H1 (cell line): ENCODE results near the gene EHBP1. TPM values are rescaled to one million over a fixed set of nuclear protein-coding genes. Genes with fewer than 3 reads are reported as not detected.

Experiments used
- RAD21 ChIP-seq, 2 experiments: IDR thresholded peaks in 1 of 2; conservative IDR thresholded peaks in 1 of 2; 2 replicates each; pipeline ENCODE4 v1.6.1; 2011; ENCODE audit warnings: low read depth in 2 of 2, low read length in 2 of 2, improper control_type of control experiment in 1 of 2, inconsistent platforms in 1 of 2, mild to moderate bottlenecking in 1 of 2, moderate library complexity in 1 of 2
- SUZ12 ChIP-seq: fragments of 200-600 bp; sonication (generic); IDR thresholded peaks from 2 replicates; pipeline ENCODE4 v1.6.1; 2012; ENCODE audit warnings: mild to moderate bottlenecking, inconsistent platforms, low read length, moderate library complexity, mixed read lengths
- TEAD4 ChIP-seq: IDR thresholded peaks from 2 replicates; pipeline ENCODE4 v1.6.1; 2012; ENCODE audit warnings: low read depth, low read length, inconsistent platforms, mixed read lengths
- polyA plus RNA-seq, 7 experiments: library from polyadenylated mRNA; depleted of rRNA in 3 of 7; stranded (reverse) in 5 of 7; unstranded in 2 of 7; fragments of >200 nt in 5 of 7; fragments of 200-250 nt in 2 of 7; gene quantifications; 1 replicate in 5 of 7; 2 replicates in 1 of 7; 4 replicates in 1 of 7; pipeline versions ENCODE4 v1.2.1 to v1.2.3, GENCODE V29; 2011 to 2013; ENCODE audit warnings: missing spikeins in 2 of 7, mixed read lengths in 2 of 7
- total RNA-seq: library from RNA; stranded (reverse); fragmentation: NEBNext Ultra II Directional; extraction: Animal tissue kit (Norgen Biotek cat#: 25700); gene quantifications from 2 replicates; pipeline ENCODE4 v1.2.1, GENCODE V29; 2021
- TF ChIP-seq, protein P1 (sequence below): fragments of 300-600 bp; sonication (generic); IDR thresholded peaks from 2 replicates; pipeline ENCODE4 v1.7.1; 2012; ENCODE audit warnings: low read length, moderate library complexity, mild to moderate bottlenecking, inconsistent platforms; ENCODE audit not compliant: insufficient replicate concordance
- TF ChIP-seq, protein P2 (sequence below): IDR thresholded peaks from 2 replicates; pipeline ENCODE4 v1.6.1; 2011; ENCODE audit warnings: low read depth, mild to moderate bottlenecking, low read length; ENCODE audit not compliant: insufficient read depth

EHBP1 gene
- total and polyA plus RNA-seq, 2 of the 8 experiments (the other 6 are each of a cell fraction or from before 2014, with no cell fraction given), result 12.0 to 64.1 TPM

DNA sequence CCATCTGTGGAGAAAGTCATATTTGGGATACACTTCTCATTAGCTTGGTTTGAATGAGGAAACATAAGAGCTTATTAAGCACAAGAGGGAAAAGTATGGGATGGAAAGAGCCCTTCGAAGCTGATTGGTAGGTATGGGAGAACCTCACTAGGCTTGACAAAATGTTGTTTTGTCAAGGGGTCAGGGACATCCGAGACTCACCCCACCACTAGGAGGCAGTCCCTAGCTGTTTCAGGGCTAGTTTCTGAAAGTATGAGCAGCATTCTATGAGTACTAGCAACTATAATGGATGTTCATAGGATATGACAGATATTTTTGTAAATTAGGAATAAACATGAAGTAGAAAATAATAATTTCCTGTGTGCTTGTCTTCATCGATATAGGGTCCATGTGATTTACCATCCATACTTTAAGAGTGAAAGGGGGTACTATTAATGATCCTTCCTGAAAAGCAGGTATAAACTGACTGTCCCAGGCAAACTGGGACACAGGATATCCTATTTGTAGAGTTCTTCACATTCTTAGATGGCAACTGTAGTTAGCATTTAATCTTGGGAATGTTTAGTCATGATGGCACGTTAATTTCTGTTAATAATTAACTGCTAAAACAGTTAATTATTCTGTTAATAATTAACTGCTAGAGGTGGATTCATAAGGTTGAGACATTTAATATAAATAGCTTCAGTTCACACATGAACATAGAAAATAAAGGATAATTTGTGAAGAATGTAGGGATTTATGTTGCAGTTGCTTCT, 373.5 kb downstream of the EHBP1 start (continued):
- TF ChIP-seq, protein P1, sequence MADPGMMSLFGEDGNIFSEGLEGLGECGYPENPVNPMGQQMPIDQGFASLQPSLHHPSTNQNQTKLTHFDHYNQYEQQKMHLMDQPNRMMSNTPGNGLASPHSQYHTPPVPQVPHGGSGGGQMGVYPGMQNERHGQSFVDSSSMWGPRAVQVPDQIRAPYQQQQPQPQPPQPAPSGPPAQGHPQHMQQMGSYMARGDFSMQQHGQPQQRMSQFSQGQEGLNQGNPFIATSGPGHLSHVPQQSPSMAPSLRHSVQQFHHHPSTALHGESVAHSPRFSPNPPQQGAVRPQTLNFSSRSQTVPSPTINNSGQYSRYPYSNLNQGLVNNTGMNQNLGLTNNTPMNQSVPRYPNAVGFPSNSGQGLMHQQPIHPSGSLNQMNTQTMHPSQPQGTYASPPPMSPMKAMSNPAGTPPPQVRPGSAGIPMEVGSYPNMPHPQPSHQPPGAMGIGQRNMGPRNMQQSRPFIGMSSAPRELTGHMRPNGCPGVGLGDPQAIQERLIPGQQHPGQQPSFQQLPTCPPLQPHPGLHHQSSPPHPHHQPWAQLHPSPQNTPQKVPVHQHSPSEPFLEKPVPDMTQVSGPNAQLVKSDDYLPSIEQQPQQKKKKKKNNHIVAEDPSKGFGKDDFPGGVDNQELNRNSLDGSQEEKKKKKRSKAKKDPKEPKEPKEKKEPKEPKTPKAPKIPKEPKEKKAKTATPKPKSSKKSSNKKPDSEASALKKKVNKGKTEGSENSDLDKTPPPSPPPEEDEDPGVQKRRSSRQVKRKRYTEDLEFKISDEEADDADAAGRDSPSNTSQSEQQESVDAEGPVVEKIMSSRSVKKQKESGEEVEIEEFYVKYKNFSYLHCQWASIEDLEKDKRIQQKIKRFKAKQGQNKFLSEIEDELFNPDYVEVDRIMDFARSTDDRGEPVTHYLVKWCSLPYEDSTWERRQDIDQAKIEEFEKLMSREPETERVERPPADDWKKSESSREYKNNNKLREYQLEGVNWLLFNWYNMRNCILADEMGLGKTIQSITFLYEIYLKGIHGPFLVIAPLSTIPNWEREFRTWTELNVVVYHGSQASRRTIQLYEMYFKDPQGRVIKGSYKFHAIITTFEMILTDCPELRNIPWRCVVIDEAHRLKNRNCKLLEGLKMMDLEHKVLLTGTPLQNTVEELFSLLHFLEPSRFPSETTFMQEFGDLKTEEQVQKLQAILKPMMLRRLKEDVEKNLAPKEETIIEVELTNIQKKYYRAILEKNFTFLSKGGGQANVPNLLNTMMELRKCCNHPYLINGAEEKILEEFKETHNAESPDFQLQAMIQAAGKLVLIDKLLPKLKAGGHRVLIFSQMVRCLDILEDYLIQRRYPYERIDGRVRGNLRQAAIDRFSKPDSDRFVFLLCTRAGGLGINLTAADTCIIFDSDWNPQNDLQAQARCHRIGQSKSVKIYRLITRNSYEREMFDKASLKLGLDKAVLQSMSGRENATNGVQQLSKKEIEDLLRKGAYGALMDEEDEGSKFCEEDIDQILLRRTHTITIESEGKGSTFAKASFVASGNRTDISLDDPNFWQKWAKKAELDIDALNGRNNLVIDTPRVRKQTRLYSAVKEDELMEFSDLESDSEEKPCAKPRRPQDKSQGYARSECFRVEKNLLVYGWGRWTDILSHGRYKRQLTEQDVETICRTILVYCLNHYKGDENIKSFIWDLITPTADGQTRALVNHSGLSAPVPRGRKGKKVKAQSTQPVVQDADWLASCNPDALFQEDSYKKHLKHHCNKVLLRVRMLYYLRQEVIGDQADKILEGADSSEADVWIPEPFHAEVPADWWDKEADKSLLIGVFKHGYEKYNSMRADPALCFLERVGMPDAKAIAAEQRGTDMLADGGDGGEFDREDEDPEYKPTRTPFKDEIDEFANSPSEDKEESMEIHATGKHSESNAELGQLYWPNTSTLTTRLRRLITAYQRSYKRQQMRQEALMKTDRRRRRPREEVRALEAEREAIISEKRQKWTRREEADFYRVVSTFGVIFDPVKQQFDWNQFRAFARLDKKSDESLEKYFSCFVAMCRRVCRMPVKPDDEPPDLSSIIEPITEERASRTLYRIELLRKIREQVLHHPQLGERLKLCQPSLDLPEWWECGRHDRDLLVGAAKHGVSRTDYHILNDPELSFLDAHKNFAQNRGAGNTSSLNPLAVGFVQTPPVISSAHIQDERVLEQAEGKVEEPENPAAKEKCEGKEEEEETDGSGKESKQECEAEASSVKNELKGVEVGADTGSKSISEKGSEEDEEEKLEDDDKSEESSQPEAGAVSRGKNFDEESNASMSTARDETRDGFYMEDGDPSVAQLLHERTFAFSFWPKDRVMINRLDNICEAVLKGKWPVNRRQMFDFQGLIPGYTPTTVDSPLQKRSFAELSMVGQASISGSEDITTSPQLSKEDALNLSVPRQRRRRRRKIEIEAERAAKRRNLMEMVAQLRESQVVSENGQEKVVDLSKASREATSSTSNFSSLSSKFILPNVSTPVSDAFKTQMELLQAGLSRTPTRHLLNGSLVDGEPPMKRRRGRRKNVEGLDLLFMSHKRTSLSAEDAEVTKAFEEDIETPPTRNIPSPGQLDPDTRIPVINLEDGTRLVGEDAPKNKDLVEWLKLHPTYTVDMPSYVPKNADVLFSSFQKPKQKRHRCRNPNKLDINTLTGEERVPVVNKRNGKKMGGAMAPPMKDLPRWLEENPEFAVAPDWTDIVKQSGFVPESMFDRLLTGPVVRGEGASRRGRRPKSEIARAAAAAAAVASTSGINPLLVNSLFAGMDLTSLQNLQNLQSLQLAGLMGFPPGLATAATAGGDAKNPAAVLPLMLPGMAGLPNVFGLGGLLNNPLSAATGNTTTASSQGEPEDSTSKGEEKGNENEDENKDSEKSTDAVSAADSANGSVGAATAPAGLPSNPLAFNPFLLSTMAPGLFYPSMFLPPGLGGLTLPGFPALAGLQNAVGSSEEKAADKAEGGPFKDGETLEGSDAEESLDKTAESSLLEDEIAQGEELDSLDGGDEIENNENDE, result no peak
- TF ChIP-seq, protein P2, sequence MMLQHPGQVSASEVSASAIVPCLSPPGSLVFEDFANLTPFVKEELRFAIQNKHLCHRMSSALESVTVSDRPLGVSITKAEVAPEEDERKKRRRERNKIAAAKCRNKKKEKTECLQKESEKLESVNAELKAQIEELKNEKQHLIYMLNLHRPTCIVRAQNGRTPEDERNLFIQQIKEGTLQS, result no peak
- TF ChIP-seq SUZ12 (no peak), TEAD4 (0 out of 2 replicates have a peak, but pooled peaks have one; percentile 15), RAD21 (IDR thresholded peaks at IDR 0.05 in 1 of 2, conservative IDR thresholded peaks at IDR 0.05 in 1 of 2; ENCODE audit: low read depth in 2 of 2, low read length in 2 of 2) (peak; percentile 89 to 92)
